GM19328 (cell line): ENCODE measurements around the gene SMOC1.

ENCODE experiments used
- ATAC-seq: cut with Tn5 transposase; IDR thresholded peaks from one replicate; pipeline ENCODE4 v1.9.1; 2021; ENCODE audit warnings: mild to moderate bottlenecking, moderate library complexity; ENCODE audit not compliant: unreplicated experiment

The SMOC1 gene

DNA sequence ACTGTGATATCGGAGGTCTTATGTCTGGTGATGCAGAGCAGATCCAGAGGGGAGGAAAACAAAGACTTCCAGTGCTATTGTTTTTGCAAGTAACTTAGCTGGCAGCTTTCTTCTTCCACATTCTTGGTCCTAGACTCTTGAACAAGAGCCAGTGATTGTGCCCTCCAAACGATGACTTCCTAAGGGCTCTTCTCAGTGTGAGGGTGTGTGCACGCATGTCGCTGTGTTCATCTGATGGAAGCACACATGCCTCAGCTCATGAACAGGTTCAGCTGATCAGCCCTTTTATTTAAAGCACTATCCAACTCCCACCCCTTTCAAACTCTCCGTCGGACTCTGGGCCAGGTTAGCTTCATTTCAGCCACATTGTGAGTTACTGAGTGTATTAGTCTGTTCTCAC is 59.5 kb downstream of the SMOC1 start:
- no peak for ATAC-seq

DNA sequence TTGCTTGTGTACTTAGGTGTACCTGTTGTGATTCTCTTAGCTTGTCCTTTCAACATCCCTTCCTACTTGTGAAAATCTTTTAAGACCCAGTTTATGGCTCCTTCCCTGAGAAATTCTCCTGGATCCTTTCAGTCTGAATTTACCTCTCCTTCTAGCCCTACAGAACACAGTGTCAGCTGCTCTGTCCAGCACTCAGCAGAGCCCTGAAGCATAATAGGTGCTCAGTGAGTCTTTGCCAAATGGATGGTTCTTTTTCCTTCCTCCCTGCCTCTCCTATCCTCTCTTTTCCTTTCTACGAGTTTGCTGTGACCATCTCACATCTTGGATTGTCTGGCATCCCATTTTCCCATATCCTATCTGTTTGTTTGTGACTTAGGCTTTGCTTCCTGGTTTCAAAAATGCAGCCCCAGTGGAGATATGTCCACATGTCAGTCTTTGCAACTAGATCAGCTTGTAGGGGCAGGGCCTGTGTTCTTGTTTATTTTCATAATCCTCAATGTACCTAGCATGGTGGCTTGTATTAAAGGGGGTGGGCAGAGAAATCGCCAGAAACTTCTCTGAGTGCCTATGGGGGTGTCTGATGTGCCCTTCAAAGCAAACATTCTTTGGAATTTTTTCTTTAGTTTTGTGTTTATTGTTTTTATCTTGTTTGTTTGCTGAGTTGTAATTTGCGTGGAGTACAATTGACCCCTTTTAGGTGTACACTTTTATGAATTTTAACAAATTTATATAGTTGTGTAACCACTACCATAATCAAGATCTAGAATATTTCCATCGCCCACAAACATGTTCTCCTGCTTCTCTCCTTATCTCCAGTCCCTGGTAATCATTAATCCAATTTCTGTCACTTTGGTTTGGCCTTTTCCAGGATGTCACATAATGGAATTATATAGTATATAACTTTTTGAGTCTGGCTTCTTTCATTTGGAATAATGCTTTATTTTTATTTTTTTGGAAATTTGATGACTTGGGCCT is 62.8 kb downstream of the SMOC1 start:
- ATAC-seq: no peak

DNA sequence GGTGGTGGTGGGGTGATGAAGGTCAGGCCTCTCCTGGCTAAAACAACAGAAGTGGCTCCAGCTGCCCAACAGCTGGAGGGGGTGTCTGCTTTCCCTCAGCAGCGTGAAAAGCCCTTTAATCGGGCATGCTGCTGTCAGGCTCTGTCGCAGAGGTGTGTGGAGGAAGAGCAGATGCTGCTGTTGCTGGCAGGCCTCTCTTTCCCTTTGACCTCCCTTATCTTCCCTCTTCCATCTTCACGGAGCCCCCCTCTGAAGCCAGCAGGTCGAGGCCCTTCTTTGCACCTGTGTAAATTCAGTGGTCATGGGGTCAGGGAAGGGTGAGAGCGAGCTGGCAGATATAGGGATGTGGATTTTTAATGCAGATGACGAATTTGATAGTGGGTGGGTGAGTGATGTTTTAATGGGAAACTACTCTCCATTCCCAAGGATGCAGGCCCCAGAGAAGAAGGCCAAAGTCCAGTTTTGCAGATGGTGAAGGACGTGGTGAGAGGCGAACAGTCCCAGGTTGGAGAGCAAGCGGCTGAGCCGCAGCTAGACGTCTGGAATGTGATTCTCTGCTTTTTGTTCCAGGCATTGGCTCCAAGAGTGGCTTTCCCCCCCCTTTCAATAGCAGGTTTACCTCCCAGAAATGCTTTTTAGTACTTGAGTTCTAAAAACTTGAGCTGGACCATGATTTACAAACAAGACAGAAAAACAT is 64.0 kb downstream of the SMOC1 start:
- ATAC-seq: no peak

DNA sequence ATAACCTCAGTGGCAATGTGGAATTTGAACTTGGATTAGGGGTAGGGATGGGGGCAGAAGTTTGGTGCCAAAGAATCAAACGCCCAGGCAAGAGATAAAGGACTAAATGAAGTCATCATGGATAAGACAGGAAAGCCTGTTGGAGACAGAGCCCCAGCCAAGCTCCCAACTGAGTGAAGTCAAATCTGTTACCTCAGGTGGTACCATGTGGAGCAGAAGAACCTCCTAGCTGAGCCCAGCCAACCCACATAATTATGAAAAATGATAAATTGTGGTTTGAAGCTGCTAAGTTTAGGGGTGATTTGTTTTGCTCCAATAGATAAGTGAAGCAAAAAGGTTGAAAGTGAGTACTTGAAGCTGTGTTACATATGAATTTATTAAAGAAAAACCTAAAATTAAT is 66.1 kb downstream of the SMOC1 start:
- ATAC-seq: no peak

DNA sequence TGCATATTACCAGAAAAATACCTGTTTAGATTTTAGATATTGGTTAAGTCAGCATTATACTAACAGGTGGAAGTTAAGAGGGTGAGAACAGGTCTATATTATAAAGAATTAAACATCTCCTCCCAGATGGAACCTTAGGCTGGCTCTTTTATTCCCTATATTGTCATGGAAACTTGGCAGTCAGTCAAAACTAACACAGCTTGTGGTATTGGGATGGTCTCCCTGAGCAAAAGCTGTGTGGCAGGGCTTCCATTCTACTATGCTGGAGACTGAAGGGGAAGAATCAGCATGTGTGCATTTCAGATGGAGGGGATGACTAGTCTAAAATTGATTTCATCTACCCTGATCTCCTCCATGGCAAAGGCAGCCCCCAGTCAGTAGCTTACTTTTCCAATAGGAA is 66.7 kb downstream of the SMOC1 start:
- ATAC-seq: no peak

DNA sequence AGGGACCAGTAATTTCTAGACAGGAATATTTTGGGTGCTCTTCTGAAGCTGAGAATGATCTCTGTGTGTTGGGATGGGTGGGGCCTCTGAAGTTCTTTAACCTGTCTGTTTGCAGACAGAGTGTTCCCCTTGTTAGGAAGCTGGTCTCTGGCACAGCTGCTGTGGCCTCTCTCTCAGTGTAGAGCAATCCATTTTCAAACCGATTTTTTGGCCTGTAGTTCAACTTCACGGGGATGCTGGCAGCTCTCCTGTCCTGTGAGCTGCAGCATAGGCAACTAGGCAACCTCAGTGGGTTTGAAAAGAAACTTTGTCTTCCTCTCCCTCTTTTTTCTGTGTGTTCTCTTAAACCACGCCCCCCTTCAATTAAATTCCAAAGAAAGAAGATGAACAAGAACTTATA is 69.1 kb downstream of the SMOC1 start:
- ATAC-seq: no peak

DNA sequence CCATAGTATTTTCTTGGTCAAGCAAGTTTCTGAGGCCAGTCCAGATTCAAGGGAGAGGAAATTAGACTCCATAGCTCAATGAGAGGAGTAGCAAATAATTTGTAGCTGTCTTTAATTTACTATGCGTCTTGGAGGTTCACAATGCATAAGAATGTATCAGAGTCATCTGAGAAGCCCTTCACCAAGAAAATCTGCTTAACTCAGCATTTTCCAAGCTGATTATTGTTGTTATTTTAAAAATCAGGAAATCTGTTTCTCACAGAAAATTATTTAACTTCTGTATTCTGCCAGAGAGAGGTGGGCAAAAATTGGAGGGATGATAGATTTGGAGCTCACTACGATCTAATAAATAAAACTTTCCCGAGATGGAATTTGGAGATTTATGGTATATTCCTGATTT is 72.0 kb downstream of the SMOC1 start:
- no peak for ATAC-seq

DNA sequence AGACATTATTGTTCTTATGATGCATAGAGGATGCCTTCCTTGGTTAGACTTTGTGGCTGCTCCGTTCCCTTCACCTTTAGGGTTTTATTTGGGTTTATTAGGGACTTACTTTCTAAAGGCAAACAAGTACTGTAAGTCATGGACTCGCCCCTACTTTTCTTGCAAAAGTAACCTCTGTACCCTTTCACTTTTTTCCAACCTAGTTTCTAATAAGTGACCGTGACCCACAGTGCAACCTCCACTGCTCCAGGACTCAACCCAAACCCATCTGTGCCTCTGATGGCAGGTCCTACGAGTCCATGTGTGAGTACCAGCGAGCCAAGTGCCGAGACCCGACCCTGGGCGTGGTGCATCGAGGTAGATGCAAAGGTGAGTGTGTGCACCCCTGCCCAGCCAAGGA is 72.7 kb downstream of the SMOC1 start:
- no peak for ATAC-seq

DNA sequence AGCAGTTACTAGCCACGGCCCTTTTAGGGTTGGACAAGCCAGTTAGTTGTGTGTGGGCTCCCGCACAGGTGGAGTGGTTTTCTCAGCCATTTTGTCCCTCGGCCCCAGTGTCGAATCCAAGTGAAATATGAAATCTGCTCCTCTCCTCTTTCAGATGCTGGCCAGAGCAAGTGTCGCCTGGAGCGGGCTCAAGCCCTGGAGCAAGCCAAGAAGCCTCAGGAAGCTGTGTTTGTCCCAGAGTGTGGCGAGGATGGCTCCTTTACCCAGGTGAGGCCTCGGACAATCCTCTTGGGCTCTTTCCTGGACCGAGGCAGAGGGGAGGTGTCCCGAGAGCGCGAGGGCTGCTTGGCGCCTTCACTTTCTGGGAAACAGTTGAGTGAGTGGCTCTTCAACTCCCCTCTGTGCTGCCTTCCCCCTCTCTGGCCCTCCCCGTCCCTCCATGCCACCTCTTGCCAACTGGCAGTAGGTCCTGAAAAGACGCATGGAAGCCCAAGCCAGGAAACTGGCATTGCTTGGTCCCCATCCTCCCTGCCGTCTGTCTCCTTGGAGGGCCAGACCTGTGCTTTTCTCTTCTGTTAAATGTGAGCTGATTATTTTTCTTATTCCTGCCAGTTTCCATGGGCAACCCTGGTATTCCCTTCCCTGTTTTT is 74.2 kb downstream of the SMOC1 start:
- no peak for ATAC-seq

DNA sequence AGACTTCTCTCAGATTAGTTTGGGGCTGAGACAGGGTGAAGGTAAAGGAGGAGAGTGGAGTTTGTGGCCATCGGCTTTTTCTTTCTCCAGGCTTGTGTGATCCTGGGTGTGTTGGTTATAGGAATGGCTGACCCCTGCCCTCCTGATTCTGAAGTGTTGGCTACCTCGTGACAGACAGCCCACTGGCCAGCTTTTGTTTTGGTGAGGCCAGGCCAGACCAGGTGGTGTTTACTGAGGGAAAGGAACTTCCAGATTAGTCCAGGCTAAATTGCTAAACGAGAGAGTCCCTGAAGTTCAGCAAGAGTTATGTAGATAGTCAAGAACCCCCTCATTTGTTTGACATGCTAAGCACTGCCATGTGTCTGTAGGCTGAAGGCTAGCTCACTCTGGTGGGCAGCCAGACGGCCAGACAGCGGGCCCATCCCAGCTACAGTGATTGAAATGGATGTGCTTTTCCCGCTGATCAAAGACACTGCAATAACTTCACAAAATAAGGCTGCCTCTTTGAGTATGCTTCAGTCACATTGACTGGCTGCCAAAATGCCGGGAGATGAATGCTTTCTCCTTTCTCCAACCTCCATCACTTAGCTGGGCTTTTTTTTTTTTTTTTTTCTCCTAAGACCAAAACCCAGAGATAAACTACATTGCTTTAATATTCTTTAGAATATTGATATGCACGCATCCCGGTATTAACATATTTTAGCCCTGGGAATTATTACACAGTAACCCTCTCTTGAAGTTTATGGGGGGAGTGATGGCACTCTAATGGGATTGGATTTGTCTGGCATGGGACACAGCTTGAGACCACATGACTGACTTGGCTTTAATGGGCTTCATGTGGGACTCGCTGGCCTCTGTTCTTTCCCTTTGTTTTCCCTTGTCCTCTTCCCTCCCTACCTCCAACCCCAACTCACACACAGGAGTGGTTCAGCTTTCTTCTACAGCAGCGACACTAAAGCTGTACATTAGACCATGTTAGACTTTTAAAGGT is 76.9 kb downstream of the SMOC1 start:
- ATAC-seq: no peak

DNA sequence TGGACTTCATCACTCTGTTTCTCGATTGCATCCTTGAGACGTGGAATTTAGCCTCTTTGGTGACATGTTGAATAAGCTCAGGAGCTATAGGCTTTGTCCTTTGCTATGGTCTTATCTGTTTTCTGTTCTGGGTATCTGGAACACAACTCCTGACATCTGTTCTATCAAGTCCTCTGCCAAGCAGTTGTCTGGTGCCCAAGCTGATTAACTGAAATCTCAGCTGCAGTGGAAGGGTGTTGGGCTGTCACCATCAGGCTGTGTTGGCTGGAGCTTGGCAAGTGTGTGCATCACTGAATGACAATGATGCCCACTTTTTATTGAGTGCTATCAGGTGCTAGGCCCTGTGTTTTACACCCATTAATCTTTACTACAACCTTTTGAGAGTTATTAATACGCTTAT is 77.8 kb downstream of the SMOC1 start:
- ATAC-seq: no peak

DNA sequence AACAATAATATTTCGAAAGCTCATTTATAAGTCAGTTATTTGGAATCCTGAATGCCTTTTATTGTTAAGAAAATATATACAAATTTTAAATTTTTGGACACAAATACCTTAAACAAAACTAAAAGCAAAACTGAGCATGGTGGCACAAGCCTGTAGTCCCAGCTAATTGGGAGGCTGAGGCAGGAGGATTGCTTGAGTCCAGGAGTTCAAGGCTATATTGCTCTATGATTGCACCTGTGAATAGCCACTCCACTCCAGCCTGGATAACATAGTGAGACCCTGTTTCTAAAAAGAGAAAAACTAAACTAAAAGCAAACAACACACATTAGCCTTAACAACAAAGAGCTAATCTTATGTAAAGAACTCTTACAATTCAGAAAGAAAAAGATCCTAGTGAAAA is 78.8 kb downstream of the SMOC1 start:
- ATAC-seq: no peak

DNA sequence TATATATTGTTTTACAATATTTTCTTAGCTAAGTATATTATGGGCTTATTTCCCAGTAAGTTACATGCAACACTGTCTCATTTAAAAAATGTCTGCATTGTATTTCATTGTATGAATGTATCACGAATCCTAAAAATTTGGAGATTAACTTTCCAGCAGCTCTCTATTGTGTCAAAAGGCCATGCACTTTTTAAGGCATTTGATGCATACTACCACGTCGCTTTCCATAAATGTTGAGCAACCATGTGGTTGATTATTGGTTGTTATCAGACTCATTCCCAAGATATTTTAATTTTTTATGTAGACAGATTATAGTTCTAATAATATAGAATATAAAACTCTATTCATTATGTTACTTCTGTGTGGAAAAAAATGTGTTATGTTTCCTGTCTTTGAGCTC is 79.9 kb downstream of the SMOC1 start:
- no peak for ATAC-seq

DNA sequence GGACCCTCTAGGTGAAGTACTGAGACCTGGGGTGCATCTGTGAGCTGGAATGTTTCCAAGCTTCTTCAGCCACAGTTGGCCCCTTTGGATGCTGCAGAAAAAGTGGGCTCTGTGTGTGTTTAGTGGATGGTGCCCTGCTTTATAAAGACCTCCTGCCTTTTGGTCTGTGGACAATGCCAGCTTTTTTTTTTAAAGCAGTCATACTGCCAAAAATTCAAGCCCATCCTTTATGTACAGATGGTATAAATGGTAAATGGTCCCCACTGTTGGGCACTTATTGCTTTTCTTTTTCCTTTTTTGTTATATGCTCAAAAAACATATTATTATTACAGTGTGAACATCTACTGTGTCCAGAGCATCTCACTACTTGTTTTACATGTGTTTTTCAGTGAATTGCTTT is 81.1 kb downstream of the SMOC1 start:
- no peak for ATAC-seq

DNA sequence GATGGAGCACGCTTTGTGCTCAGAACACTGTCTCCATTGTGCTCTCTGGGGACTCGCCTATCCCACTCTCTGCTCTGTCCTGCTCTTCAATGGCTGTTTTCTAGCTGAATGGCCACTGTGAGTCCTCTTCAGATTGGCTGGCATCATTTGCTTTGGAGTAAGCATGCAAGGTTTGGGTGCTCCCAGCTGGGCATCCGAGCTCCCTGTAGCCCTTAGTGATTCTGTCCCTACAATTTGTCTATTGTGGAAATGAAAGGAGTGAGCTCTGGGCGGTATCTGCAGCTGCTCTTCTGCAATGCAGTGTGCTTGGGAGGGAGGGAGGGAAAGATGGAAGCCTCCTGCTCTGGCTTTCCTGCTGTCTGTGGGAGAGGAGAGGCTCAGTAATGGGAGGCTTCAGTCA is 84.8 kb downstream of the SMOC1 start:
- ATAC-seq: no peak

DNA sequence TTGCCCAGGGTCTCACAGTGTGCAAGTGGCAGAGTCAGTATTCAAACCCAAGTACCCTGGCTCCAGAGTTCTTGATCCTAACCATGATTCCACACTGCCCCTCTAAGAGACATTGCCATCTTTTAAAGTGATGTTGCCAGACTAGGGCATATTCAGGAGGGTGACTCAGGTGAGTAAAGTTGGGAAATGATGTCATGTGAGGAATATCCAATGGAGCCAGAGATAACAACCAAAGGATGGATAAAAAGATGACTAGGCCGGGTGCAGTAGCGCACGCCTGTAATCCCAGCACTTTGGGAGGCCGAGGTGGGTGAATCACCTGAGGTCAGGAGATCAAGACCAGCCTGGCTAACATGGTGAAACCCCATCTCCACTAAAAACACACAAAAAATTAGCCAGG is 85.6 kb downstream of the SMOC1 start:
- no peak for ATAC-seq

DNA sequence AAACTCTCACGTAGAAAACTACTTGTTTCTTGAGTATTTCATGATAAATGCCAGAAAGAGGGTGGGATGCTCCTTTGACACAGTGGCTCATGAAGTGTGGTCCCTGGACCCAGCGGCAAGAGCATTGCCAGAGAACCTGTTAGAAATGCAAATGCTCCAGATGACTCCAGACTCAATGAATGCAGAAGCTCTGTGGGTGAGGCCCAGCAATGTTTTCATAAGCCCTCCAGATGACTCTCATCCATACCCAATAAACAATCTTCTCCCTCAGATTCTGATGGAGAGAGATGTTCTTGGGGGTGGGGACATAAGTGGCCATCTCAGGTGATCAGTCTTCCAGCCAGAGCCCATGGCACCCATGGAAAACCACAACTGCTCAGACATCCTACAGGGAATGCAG is 88.9 kb downstream of the SMOC1 start:
- no peak for ATAC-seq

DNA sequence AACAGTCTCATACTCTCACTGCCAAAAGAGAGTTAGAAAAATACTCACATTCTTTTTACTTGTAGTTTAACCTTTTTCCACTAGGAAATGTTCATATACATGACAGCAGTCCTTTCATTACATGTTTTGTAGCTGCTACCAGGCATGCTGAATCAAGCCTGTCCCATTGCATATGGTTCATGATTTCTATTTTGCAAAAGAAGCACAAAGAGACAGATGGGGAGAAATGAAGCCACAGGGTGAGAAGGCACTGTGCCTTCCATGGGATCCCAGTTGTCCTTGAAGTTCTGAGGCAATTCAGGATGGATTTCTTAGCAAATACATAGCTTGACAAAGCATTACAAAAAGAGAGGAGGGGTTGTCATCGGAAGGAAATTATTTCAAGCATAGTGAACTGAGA is 89.5 kb downstream of the SMOC1 start:
- ATAC-seq: no peak

DNA sequence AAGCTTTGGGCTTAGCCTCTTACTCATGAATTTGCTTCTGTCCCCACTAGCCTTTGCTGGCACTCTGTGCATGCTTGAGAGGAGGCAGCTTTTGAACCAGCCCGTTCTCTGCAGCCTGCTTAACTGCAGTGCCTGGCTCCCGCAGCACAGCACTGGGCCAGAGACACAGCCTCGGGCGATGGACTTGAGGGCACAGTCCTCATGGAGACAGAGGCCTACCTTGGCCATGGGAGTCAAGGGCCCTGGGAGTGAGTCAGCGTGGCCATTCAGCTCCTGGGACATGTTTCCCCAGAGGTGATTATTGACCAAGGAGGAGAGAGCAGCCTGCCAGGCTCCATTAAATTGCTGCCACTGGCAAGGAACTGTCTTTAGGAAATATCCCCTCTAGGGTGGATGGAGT is 93.5 kb downstream of the SMOC1 start:
- no peak for ATAC-seq

DNA sequence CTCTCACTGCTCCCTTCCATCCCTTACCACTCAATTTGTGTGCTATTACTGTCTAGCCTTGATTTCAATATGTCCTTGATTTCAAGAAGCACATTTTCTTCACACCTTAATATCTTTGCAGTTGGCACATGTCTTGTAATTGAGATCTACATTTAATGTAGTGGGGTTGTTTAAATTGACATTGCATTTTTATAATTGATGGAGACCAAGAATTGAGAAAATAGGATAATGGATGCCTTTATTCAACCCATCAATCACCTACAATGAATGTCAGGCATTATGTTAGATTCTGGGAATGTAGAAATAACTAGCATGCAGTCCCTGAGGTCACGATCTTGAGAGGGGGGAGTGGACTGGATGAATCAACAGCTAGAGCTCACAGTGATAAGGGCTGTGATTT is 94.6 kb downstream of the SMOC1 start:
- no peak for ATAC-seq

DNA sequence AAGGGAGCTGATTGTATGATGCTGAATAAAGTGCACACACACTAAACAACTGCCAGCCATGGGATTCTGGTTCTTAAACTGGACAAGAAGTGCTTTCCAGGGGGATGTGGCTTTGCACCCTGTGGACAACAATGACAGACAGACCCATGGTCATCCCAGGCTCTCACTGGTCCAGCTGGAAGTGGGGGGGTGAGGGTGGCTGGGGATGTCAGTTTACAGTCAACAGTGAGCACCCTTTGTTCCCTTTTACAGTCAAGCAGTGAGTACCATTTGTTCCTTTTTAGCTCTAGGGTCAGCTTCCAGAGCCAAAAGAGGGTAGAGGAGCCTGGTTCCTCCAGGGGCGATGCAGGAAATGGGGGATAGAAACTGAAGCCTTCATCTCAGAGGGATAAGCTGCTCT is 100.7 kb downstream of the SMOC1 start:
- ATAC-seq: no peak
